GM23338 (cell line): ENCODE data around the gene L3MBTL1. TPM values are rescaled to one million over a fixed set of nuclear protein-coding genes. Genes with fewer than 3 reads are reported as not detected.

Experiments used
- ATAC-seq: fragments of 200-7000 bp; cut with Tn5 transposase; 3 replicates; pipeline ENCODE4 v1.9.1; 2020
- DNase-seq: peaks from one replicate; pipeline ENCODE4 v3.0.0-alpha.2; 2015; ENCODE audit warnings: low spot score
- H2AFZ ChIP-seq: fragments of 200-600 bp; sonication (generic); 2 replicates; pipeline ENCODE4 v1.8.0; 2016; ENCODE audit warnings: antibody characterized with exemption, mild to moderate bottlenecking, moderate library complexity
- H3F3A ChIP-seq: fragments of 200-600 bp; sonication (generic); replicated peaks from 2 replicates; pipeline ENCODE4 v1.8.0; 2017; ENCODE audit warnings: antibody characterized with exemption, mixed run types, low read depth
- H3K27ac ChIP-seq: fragments of 200-600 bp; sonication (generic); 2 replicates; pipeline ENCODE4 v1.6.1; 2016; ENCODE audit warnings: low read depth
- H3K27me3 ChIP-seq: fragments of 200-600 bp; sonication (generic); 2 replicates; pipeline ENCODE4 v1.8.0; 2016; ENCODE audit warnings: mild to moderate bottlenecking, mixed run types, moderate library complexity; ENCODE audit not compliant: insufficient read depth
- H3K36me3 ChIP-seq: fragments of 200-600 bp; sonication (generic); 2 replicates; pipeline ENCODE4 v1.8.0; 2016; ENCODE audit warnings: mild to moderate bottlenecking; ENCODE audit not compliant: insufficient read depth
- H3K4me1 ChIP-seq: fragments of 200-600 bp; sonication (generic); 2 replicates; pipeline ENCODE4 v1.8.0; 2016; ENCODE audit warnings: mild to moderate bottlenecking, moderate library complexity; ENCODE audit not compliant: insufficient read depth
- H3K4me2 ChIP-seq: fragments of 200-600 bp; sonication (generic); 2 replicates; pipeline ENCODE4 v1.7.1; 2017; ENCODE audit warnings: mixed run types
- H3K4me3 ChIP-seq: fragments of 200-600 bp; sonication (generic); 2 replicates; pipeline ENCODE4 v1.6.1; 2016; ENCODE audit warnings: mixed run types
- H3K79me2 ChIP-seq: fragments of 200-600 bp; sonication (generic); replicated peaks from 2 replicates; pipeline ENCODE4 v1.8.0; 2017; ENCODE audit warnings: mild to moderate bottlenecking; ENCODE audit not compliant: insufficient read depth
- H3K9me2 ChIP-seq: fragments of 200-600 bp; sonication (generic); 2 replicates; pipeline ENCODE4 v1.8.0; 2017; ENCODE audit not compliant: insufficient read depth
- H4K20me1 ChIP-seq: fragments of 200-600 bp; sonication (generic); replicated peaks from 2 replicates; pipeline ENCODE4 v1.8.0; 2017; ENCODE audit warnings: mild to moderate bottlenecking; ENCODE audit not compliant: insufficient read depth
- H3K27ac Mint-ChIP-seq: 2 replicates; pipeline ENCODE4 v1.8.0; 2020; ENCODE audit warnings: inconsistent platforms, mild to moderate bottlenecking, moderate library complexity, mixed read lengths
- H3K27me3 Mint-ChIP-seq: 3 replicates; pipeline ENCODE4 v1.8.0; 2022; ENCODE audit warnings: low read depth, mild to moderate bottlenecking, moderate library complexity, mixed read lengths, inconsistent platforms; ENCODE audit not compliant: insufficient read depth, poor library complexity
- H3K36me3 Mint-ChIP-seq: 3 replicates; pipeline ENCODE4 v1.8.0; 2021; ENCODE audit warnings: low read depth, mild to moderate bottlenecking, inconsistent platforms, moderate library complexity, mixed read lengths
- H3K4me1 Mint-ChIP-seq: 3 replicates; pipeline ENCODE4 v1.8.0; 2020; ENCODE audit warnings: mild to moderate bottlenecking, inconsistent platforms, mixed read lengths
- H3K4me3 Mint-ChIP-seq: 3 replicates; pipeline ENCODE4 v1.8.0; 2021; ENCODE audit warnings: moderate library complexity, mild to moderate bottlenecking, inconsistent platforms, mixed read lengths
- H3K9me3 Mint-ChIP-seq: 3 replicates; pipeline ENCODE4 v1.8.0; 2020; ENCODE audit warnings: moderate library complexity, mild to moderate bottlenecking, inconsistent platforms, mixed read lengths
- ETS1 ChIP-seq: IDR thresholded peaks from 2 replicates; pipeline ENCODE4 v1.6.1; 2016; ENCODE audit warnings: antibody characterized with exemption
- EZH2 ChIP-seq: fragments of 200-600 bp; sonication (generic); IDR thresholded peaks from one replicate; pipeline ENCODE4 v1.8.0; 2017; ENCODE audit warnings: antibody characterized with exemption, mild to moderate bottlenecking, low read depth; ENCODE audit not compliant: unreplicated experiment
- NANOG ChIP-seq: IDR thresholded peaks from 2 replicates; pipeline ENCODE4 v1.6.1; 2016; ENCODE audit warnings: antibody characterized with exemption, borderline replicate concordance
- POLR2AphosphoS5 ChIP-seq: IDR thresholded peaks from 2 replicates; pipeline ENCODE4 v1.6.1; 2016; ENCODE audit warnings: antibody characterized with exemption, low read depth
- REST ChIP-seq: IDR thresholded peaks from one replicate; pipeline ENCODE4 v1.6.1; 2018; ENCODE audit warnings: antibody characterized with exemption; ENCODE audit not compliant: unreplicated experiment
- STAT1 ChIP-seq: IDR thresholded peaks from one replicate; pipeline ENCODE4 v1.6.1; 2016; ENCODE audit warnings: antibody characterized with exemption; ENCODE audit not compliant: unreplicated experiment
- ZNF114 ChIP-seq: fragments of 250-450 bp; sonication (Bioruptor Pico); IDR thresholded peaks from 2 replicates; pipeline ENCODE4 v1.5.0; 2020; ENCODE audit warnings: mild to moderate bottlenecking, moderate library complexity
- ZNF331 ChIP-seq: fragments of 250-450 bp; sonication (Bioruptor Pico); IDR thresholded peaks from 2 replicates; pipeline ENCODE4 v1.5.0; 2020; ENCODE audit warnings: low read depth, mild to moderate bottlenecking, moderate library complexity
- polyA plus RNA-seq: library from polyadenylated mRNA; unstranded; fragments of >200 nt; fragmentation: Nextera tagmentation; extraction: Ambion mirVana; gene quantifications from 2 replicates; pipeline ENCODE4 v1.2.1, GENCODE V29; 2016
- total RNA-seq: library from RNA; depleted of rRNA; stranded (reverse); fragments of >200 nt; shearing (Covaris generic); gene quantifications from 2 replicates; pipeline ENCODE4 v1.2.3, GENCODE V29; 2014
- TF ChIP-seq, protein P1 (sequence below), 2 experiments: fragments of 200-600 bp in 1 of 2; sonication (generic) in 1 of 2; conservative IDR thresholded peaks; 2 replicates each; pipeline versions ENCODE4 v1.5.1 to v1.6.1; 2016 to 2017; ENCODE audit warnings: antibody characterized with exemption in 2 of 2, low read depth in 2 of 2, mild to moderate bottlenecking in 2 of 2, moderate library complexity in 1 of 2
- TF ChIP-seq, protein P2 (sequence below): fragments of 250-450 bp; sonication (Bioruptor Pico); IDR thresholded peaks from 2 replicates; pipeline ENCODE4 v1.5.0; 2020; ENCODE audit warnings: mild to moderate bottlenecking, moderate library complexity

L3MBTL1 gene
- total and polyA plus RNA-seq, 2 experiments from 2014 or later = 6.5 to 33.6 TPM

GRCh38 chr20:43548273-43548880 is 40.9 kb downstream of the L3MBTL1 start:
- no peaks in the 10 kb centered on the region; the same call in 1 of the 2 replicates for H4K20me1 ChIP-seq
- H3K4me1 ChIP-seq = no peaks in the 10 kb centered on the region
- no peaks in the 10 kb centered on the region for H3K36me3 ChIP-seq
- Mint-ChIP-seq H3K36me3 (peaks cover 30% of the 10 kb centered on the region), H3K27ac (0 out of 2 replicates have a peak overlapping the region, but pooled peaks have one; percentile 25), H3K4me3 (no peak overlapping the region), H3K27me3 (peaks cover 5% of the 10 kb centered on the region), H3K4me1 (peaks cover 7% of the 10 kb centered on the region; the same call in 2 of the 3 replicates), H3K9me3 (peaks cover 18% of the 10 kb centered on the region)
- H3K4me3 ChIP-seq = no peak overlapping the region
- TF ChIP-seq STAT1 (no peak), ZNF114 (CRISPR knock-in tag) (no peak), ETS1 (no peak), POLR2AphosphoS5 (no peak), NANOG (no peak), ZNF331 (CRISPR knock-in tag) (no peak), EZH2 (no peak), REST (no peak)
- TF ChIP-seq, protein P1, sequence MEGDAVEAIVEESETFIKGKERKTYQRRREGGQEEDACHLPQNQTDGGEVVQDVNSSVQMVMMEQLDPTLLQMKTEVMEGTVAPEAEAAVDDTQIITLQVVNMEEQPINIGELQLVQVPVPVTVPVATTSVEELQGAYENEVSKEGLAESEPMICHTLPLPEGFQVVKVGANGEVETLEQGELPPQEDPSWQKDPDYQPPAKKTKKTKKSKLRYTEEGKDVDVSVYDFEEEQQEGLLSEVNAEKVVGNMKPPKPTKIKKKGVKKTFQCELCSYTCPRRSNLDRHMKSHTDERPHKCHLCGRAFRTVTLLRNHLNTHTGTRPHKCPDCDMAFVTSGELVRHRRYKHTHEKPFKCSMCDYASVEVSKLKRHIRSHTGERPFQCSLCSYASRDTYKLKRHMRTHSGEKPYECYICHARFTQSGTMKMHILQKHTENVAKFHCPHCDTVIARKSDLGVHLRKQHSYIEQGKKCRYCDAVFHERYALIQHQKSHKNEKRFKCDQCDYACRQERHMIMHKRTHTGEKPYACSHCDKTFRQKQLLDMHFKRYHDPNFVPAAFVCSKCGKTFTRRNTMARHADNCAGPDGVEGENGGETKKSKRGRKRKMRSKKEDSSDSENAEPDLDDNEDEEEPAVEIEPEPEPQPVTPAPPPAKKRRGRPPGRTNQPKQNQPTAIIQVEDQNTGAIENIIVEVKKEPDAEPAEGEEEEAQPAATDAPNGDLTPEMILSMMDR (conservative IDR thresholded peaks at IDR 0.05; ENCODE audit: low read depth in 2 of 2) = no peak
- TF ChIP-seq, protein P2, sequence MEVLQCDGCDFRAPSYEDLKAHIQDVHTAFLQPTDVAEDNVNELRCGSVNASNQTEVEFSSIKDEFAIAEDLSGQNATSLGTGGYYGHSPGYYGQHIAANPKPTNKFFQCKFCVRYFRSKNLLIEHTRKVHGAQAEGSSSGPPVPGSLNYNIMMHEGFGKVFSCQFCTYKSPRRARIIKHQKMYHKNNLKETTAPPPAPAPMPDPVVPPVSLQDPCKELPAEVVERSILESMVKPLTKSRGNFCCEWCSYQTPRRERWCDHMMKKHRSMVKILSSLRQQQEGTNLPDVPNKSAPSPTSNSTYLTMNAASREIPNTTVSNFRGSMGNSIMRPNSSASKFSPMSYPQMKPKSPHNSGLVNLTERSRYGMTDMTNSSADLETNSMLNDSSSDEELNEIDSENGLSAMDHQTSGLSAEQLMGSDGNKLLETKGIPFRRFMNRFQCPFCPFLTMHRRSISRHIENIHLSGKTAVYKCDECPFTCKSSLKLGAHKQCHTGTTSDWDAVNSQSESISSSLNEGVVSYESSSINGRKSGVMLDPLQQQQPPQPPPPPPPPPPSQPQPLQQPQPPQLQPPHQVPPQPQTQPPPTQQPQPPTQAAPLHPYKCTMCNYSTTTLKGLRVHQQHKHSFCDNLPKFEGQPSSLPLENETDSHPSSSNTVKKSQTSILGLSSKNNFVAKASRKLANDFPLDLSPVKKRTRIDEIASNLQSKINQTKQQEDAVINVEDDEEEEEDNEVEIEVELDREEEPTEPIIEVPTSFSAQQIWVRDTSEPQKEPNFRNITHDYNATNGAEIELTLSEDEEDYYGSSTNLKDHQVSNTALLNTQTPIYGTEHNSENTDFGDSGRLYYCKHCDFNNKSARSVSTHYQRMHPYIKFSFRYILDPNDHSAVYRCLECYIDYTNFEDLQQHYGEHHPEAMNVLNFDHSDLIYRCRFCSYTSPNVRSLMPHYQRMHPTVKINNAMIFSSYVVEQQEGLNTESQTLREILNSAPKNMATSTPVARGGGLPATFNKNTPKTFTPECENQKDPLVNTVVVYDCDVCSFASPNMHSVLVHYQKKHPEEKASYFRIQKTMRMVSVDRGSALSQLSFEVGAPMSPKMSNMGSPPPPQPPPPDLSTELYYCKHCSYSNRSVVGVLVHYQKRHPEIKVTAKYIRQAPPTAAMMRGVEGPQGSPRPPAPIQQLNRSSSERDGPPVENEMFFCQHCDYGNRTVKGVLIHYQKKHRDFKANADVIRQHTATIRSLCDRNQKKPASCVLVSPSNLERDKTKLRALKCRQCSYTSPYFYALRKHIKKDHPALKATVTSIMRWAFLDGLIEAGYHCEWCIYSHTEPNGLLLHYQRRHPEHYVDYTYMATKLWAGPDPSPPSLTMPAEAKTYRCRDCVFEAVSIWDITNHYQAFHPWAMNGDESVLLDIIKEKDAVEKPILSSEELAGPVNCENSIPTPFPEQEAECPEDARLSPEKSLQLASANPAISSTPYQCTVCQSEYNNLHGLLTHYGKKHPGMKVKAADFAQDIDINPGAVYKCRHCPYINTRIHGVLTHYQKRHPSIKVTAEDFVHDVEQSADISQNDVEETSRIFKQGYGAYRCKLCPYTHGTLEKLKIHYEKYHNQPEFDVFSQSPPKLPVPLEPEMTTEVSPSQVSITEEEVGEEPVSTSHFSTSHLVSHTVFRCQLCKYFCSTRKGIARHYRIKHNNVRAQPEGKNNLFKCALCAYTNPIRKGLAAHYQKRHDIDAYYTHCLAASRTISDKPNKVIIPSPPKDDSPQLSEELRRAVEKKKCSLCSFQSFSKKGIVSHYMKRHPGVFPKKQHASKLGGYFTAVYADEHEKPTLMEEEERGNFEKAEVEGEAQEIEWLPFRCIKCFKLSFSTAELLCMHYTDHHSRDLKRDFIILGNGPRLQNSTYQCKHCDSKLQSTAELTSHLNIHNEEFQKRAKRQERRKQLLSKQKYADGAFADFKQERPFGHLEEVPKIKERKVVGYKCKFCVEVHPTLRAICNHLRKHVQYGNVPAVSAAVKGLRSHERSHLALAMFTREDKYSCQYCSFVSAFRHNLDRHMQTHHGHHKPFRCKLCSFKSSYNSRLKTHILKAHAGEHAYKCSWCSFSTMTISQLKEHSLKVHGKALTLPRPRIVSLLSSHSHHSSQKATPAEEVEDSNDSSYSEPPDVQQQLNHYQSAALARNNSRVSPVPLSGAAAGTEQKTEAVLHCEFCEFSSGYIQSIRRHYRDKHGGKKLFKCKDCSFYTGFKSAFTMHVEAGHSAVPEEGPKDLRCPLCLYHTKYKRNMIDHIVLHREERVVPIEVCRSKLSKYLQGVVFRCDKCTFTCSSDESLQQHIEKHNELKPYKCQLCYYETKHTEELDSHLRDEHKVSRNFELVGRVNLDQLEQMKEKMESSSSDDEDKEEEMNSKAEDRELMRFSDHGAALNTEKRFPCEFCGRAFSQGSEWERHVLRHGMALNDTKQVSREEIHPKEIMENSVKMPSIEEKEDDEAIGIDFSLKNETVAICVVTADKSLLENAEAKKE = no peak
- H3K9me2 ChIP-seq = no peaks in the 10 kb centered on the region
- no peak overlapping the region for H3K27ac ChIP-seq
- DNase-seq (no peak), ATAC-seq (no peak)
- no peaks in the 10 kb centered on the region for H3F3A ChIP-seq
- no peak overlapping the region for H3K4me2 ChIP-seq
- no peaks in the 10 kb centered on the region for H3K27me3 ChIP-seq
- no peak overlapping the region for H2AFZ ChIP-seq
- no peaks in the 10 kb centered on the region for H3K79me2 ChIP-seq
